IMR-90 (cell line): ENCODE results near the gene TAP2. TPM values are rescaled to one million over a fixed set of nuclear protein-coding genes. Genes with fewer than 3 reads are reported as not detected.
"Not testable (repeated sequence)": the region's sequence is repeated elsewhere in the genome, so short reads cannot be mapped to it uniquely, and the experiment has no call there.

Source experiments
- ATAC-seq: fragments of 200-7000 bp; cut with Tn5 transposase; 2 replicates; pipeline ENCODE4 v1.9.1; 2020; ENCODE audit warnings: low read depth, mild to moderate bottlenecking, moderate library complexity
- BruUV-seq: library from RNA; stranded (reverse); fragments of 400-500 nt; replicated peaks from 2 replicates; lab custom pipeline; 2021; lab: Mats Ljungman, UMichigan
- CTCF ChIA-PET: fragments of 300-600 bp; formaldehyde crosslinking; extraction: SDS; loops from one replicate; lab custom pipeline; 2021; ENCODE audit warnings: antibody characterized with exemption; lab: Yijun Ruan, JAX
- POLR2A ChIA-PET: fragments of 300-600 bp; sonication (Branson Sonifier 250); formaldehyde crosslinking; loops from one replicate; lab custom pipeline; 2022; ENCODE audit warnings: antibody characterized with exemption; ENCODE audit not compliant: unreplicated experiment; lab: Charles Lee
- DNase-seq: peaks from one replicate; pipeline ENCODE4 v3.0.0; 2013
- H2AFZ ChIP-seq: replicated peaks from 2 replicates; pipeline ENCODE3; 2013; ENCODE audit warnings: low read length, mild to moderate bottlenecking; ENCODE audit not compliant: poor library complexity
- H2AK5ac ChIP-seq: 2 replicates; pipeline ENCODE4 v1.6.1; 2013; ENCODE audit warnings: low read depth, low read length, inconsistent platforms
- H2AK9ac ChIP-seq: replicated peaks from 2 replicates; pipeline ENCODE3; 2013; ENCODE audit warnings: mild to moderate bottlenecking, low read depth, low read length, moderate library complexity; ENCODE audit not compliant: poor library complexity
- H2BK120ac ChIP-seq: 2 replicates; pipeline ENCODE4 v1.6.1; 2013; ENCODE audit warnings: low read depth, low read length, inconsistent platforms
- H2BK15ac ChIP-seq: 3 replicates; pipeline ENCODE4 v1.6.1; 2013; ENCODE audit warnings: low read depth, low read length, inconsistent platforms
- H2BK20ac ChIP-seq: 2 replicates; pipeline ENCODE4 v1.6.1; 2013; ENCODE audit warnings: low read depth, mild to moderate bottlenecking, inconsistent platforms, low read length, moderate library complexity
- H2BK5ac ChIP-seq: 2 replicates; pipeline ENCODE4 v1.6.1; 2013; ENCODE audit warnings: mild to moderate bottlenecking, low read depth, low read length, inconsistent platforms; ENCODE audit not compliant: poor library complexity, severe bottlenecking
- H3K14ac ChIP-seq: replicated peaks from 2 replicates; pipeline ENCODE4 v1.6.1; 2013; ENCODE audit warnings: low read depth, low read length, inconsistent platforms
- H3K18ac ChIP-seq: 2 replicates; pipeline ENCODE4 v1.6.1; 2013; ENCODE audit warnings: low read depth, low read length, control low read depth
- H3K23ac ChIP-seq: 2 replicates; pipeline ENCODE4 v1.6.1; 2013; ENCODE audit warnings: low read depth, low read length, inconsistent platforms
- H3K27ac ChIP-seq: 2 replicates; pipeline ENCODE4 v1.5.1; 2013; ENCODE audit warnings: mild to moderate bottlenecking, control low read depth, low read length; ENCODE audit not compliant: insufficient read depth
- H3K27me3 ChIP-seq: 2 replicates; pipeline ENCODE4 v1.6.1; 2013; ENCODE audit warnings: low read length; ENCODE audit not compliant: control insufficient read depth, insufficient read depth
- H3K36me3 ChIP-seq: 2 replicates; pipeline ENCODE4 v1.6.1; 2013; ENCODE audit warnings: low read length, mixed read lengths; ENCODE audit not compliant: control insufficient read depth, insufficient read depth
- H3K4ac ChIP-seq: 2 replicates; pipeline ENCODE4 v1.6.1; 2013; ENCODE audit warnings: low read depth, low read length, inconsistent platforms
- H3K4me1 ChIP-seq: 2 replicates; pipeline ENCODE4 v1.6.1; 2013; ENCODE audit warnings: low read length, mixed read lengths; ENCODE audit not compliant: control insufficient read depth, insufficient read depth
- H3K4me2 ChIP-seq: 2 replicates; pipeline ENCODE4 v1.6.1; 2013; ENCODE audit warnings: low read depth, mild to moderate bottlenecking, control low read depth, low read length, moderate library complexity
- H3K4me3 ChIP-seq: 2 replicates; pipeline ENCODE4 v1.5.1; 2013; ENCODE audit warnings: low read depth, mild to moderate bottlenecking, control low read depth, low read length, moderate library complexity; ENCODE audit not compliant: insufficient read depth
- H3K56ac ChIP-seq: 2 replicates; pipeline ENCODE4 v1.6.1; 2013; ENCODE audit warnings: low read length, inconsistent platforms; ENCODE audit not compliant: insufficient read depth; ENCODE audit errors: extremely low read depth
- H3K79me1 ChIP-seq, 2 experiments: 2 replicates each; pipeline ENCODE4 v1.6.1; 2013; ENCODE audit warnings: low read length in 2 of 2, inconsistent platforms in 1 of 2, low read depth in 1 of 2
- H3K9ac ChIP-seq: 2 replicates; pipeline ENCODE4 v1.6.1; 2013; ENCODE audit warnings: low read depth, low read length, control low read depth
- H3K9me1 ChIP-seq: 2 replicates; pipeline ENCODE4 v1.6.1; 2013; ENCODE audit warnings: low read length, inconsistent platforms; ENCODE audit not compliant: insufficient read depth
- H3K9me3 ChIP-seq: 2 replicates; pipeline ENCODE4 v1.6.1; 2013; ENCODE audit warnings: low read length; ENCODE audit not compliant: control insufficient read depth, insufficient read depth
- H4K20me1 ChIP-seq: 2 replicates; pipeline ENCODE4 v1.6.1; 2013; ENCODE audit warnings: low read length, inconsistent platforms; ENCODE audit not compliant: insufficient read depth
- H4K5ac ChIP-seq: 2 replicates; pipeline ENCODE4 v1.6.1; 2013; ENCODE audit warnings: mild to moderate bottlenecking, low read depth, low read length, control low read depth
- H4K8ac ChIP-seq, 2 experiments: 2 replicates each; pipeline ENCODE4 v1.6.1; 2013; ENCODE audit warnings: low read depth in 2 of 2, low read length in 2 of 2, control low read depth in 1 of 2, inconsistent platforms in 1 of 2
- H4K91ac ChIP-seq: 2 replicates; pipeline ENCODE4 v1.6.1; 2013; ENCODE audit warnings: low read depth, low read length, inconsistent platforms; ENCODE audit not compliant: insufficient read depth
- dilution Hi-C: fragments of 300-500 bp; cut with HindIII; formaldehyde crosslinking; loops from one replicate; pipeline ENCODE4 v1.14.3; 2018; ENCODE audit warnings: low sequenced_read_pairs; ENCODE audit not compliant: unreplicated experiment
- in situ Hi-C: fragments of 300-500 bp; cut with MboI; formaldehyde crosslinking; loops from 3 replicates; pipeline ENCODE4 v1.14.3; 2019; ENCODE audit warnings: low sequenced_read_pairs, inconsistent platforms, mixed read lengths
- intact Hi-C: fragments of 100-400 bp; cut with micrococcal nuclease; formaldehyde crosslinking; loops from 2 replicates; pipeline ENCODE4 v1.10.0; 2022
- polyA plus RNA-seq, 3 experiments: library from polyadenylated mRNA; depleted of rRNA; stranded (reverse); fragments of >200 nt; gene quantifications; 2 replicates each; pipeline ENCODE4 v1.2.3, GENCODE V29; 2012; ENCODE audit warnings: low replicate concordance in 1 of 3
- total RNA-seq: library from RNA; depleted of rRNA; stranded (reverse); fragments of >200 nt; gene quantifications from 2 replicates; pipeline ENCODE4 v1.2.3, GENCODE V29; 2012

The TAP2 gene
- total and polyA plus RNA-seq, 2 of the 4 experiments (the other 2 are of a cell fraction) = 6.6 to 11.4 TPM

GRCh38 chr6:32805404-32805803, 33.1 kb downstream of the TAP2 start:
- BruUV-seq, H2BK5ac ChIP-seq, H2AK5ac ChIP-seq, ATAC-seq, H4K5ac ChIP-seq, H4K8ac ChIP-seq, H2AFZ ChIP-seq, H3K18ac ChIP-seq, dilution Hi-C loops, H3K4me2 ChIP-seq, in situ Hi-C loops, H3K4me1 ChIP-seq, POLR2A ChIA-PET, H2BK120ac ChIP-seq, H3K79me1 ChIP-seq, H2BK15ac ChIP-seq, CTCF ChIA-PET, H3K9ac ChIP-seq, H2AK9ac ChIP-seq, H3K56ac ChIP-seq, H3K9me3 ChIP-seq, H3K14ac ChIP-seq, H4K20me1 ChIP-seq, H3K4ac ChIP-seq, intact Hi-C loops, DNase-seq, H3K9me1 ChIP-seq, H3K36me3 ChIP-seq, H4K91ac ChIP-seq, H3K4me3 ChIP-seq, H2BK20ac ChIP-seq, H3K23ac ChIP-seq, H3K27me3 ChIP-seq, H3K27ac ChIP-seq: not testable (repeated sequence)
